Activated naive CD4-positive, alpha-beta T cell treated with anti-CD3 and anti-CD28 coated beads, Interleukin-2, amount 10 ng/mL, durations not matched to agents 7 days and 5 days (primary cell): ENCODE measurements around the gene NCKAP5.

Source experiments
- CTCF ChIA-PET: fragments of 350-600 bp; sonication (Branson Sonifier 250); formaldehyde crosslinking; loops from one replicate; lab custom pipeline; 2021; ENCODE audit warnings: antibody characterized with exemption; lab: Charles Lee
- DNase-seq: peaks from one replicate; pipeline ENCODE4 v3.0.0-alpha.2; 2020
- H3K27ac Mint-ChIP-seq: one replicate; pipeline ENCODE4 v1.8.0; 2021; ENCODE audit warnings: mild to moderate bottlenecking, moderate library complexity, mixed read lengths
- H3K27me3 Mint-ChIP-seq: one replicate; pipeline ENCODE4 v1.8.0; 2021; ENCODE audit warnings: mild to moderate bottlenecking, mixed read lengths
- H3K36me3 Mint-ChIP-seq: one replicate; pipeline ENCODE4 v1.8.0; 2021; ENCODE audit warnings: mixed read lengths
- H3K4me1 Mint-ChIP-seq: one replicate; pipeline ENCODE4 v1.8.0; 2021; ENCODE audit warnings: mixed read lengths
- H3K4me3 Mint-ChIP-seq: one replicate; pipeline ENCODE4 v1.8.0; 2021; ENCODE audit warnings: mild to moderate bottlenecking, moderate library complexity, mixed read lengths
- H3K9me3 Mint-ChIP-seq: one replicate; pipeline ENCODE4 v1.8.0; 2021; ENCODE audit warnings: mixed read lengths

Gene NCKAP5

GRCh38 chr2:132645722-132646539 lies 922.3 kb downstream of the NCKAP5 start:
- Mint-ChIP-seq H3K27me3 (no peaks in the 10 kb centered on the region), H3K36me3 (no peaks in the 10 kb centered on the region), H3K27ac (no peak overlapping the region), H3K4me1 (no peaks in the 10 kb centered on the region), H3K4me3 (no peak overlapping the region), H3K9me3 (no peaks in the 10 kb centered on the region)
- CTCF ChIA-PET, result interaction anchor here (0.6 kb wide), 1 partner anchor 352 kb away, joined by 3 read pairs; no protein-coding TSS in a partner anchor
- no peak for DNase-seq

DNA sequence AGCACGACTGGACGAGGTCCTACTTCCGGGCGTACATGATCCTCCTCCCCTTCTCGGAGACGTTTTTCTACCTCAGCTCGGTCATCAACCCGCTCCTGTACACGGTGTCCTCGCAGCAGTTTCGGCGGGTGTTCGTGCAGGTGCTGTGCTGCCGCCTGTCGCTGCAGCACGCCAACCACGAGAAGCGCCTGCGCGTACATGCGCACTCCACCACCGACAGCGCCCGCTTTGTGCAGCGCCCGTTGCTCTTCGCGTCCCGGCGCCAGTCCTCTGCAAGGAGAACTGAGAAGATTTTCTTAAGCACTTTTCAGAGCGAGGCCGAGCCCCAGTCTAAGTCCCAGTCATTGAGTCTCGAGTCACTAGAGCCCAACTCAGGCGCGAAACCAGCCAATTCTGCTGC lies 923.1 kb downstream of the NCKAP5 start:
- no peaks in the 10 kb centered on the region for H3K36me3 Mint-ChIP-seq
- no peak for DNase-seq
- H3K9me3 Mint-ChIP-seq, result no peaks in the 10 kb centered on the region
- CTCF ChIA-PET, result no interaction called here
- no peaks in the 10 kb centered on the region for H3K4me1 Mint-ChIP-seq
- no peaks in the 10 kb centered on the region for H3K27me3 Mint-ChIP-seq
- no peak overlapping the region for H3K27ac Mint-ChIP-seq
- no peak overlapping the region for H3K4me3 Mint-ChIP-seq

GRCh38 chr2:132642415-132642814 lies 925.8 kb downstream of the NCKAP5 start:
- CTCF ChIA-PET, result no interaction called here
- Mint-ChIP-seq H3K36me3 (no peaks in the 10 kb centered on the region), H3K4me3 (no peak overlapping the region), H3K9me3 (no peaks in the 10 kb centered on the region), H3K4me1 (no peaks in the 10 kb centered on the region), H3K27me3 (no peaks in the 10 kb centered on the region), H3K27ac (no peak overlapping the region)
- no peak for DNase-seq

- CTCF ChIA-PET, result no interaction called here
- no peaks in the 10 kb centered on the region for H3K36me3 Mint-ChIP-seq
These were observed 926.4 kb downstream of the NCKAP5 start for GRCh38 chr2:132641819-132642218.

DNA sequence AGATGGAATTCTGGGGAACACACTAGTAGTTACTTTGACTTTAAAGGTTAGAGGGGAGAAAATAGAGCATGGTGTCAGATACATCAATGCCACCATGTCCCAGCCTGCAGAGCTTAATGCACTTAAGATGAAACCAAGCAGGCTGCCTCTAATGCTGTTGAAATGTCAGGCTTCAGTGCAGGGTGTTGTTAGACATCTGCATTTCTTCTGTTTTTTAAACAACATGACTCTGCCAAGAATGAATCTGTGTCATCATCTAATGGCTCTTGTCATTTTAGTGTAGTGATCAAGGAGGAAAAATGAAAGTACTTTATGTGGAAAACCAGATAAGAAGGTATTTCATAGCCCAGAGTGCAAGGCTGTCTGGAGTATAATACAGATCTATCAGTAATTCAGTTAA lies 928.1 kb downstream of the NCKAP5 start:
- Mint-ChIP-seq H3K36me3 (no peaks in the 10 kb centered on the region), H3K4me1 (no peaks in the 10 kb centered on the region), H3K27ac (no peak overlapping the region), H3K9me3 (peaks cover 2% of the 10 kb centered on the region), H3K4me3 (no peak overlapping the region), H3K27me3 (no peaks in the 10 kb centered on the region)
- no peak for DNase-seq
- CTCF ChIA-PET, result no interaction called here

More at GRCh38 chr2:132641819-132642218, 926.4 kb downstream of the NCKAP5 start:
- DNase-seq, result no peak
- H3K9me3 Mint-ChIP-seq, result no peaks in the 10 kb centered on the region
- H3K27ac Mint-ChIP-seq, result no peak overlapping the region
- H3K4me3 Mint-ChIP-seq, result no peak overlapping the region
- no peaks in the 10 kb centered on the region for H3K4me1 Mint-ChIP-seq
- no peaks in the 10 kb centered on the region for H3K27me3 Mint-ChIP-seq

GRCh38 chr2:132638313-132639040 lies 929.8 kb downstream of the NCKAP5 start:
- no peak for DNase-seq
- Mint-ChIP-seq H3K27me3 (no peaks in the 10 kb centered on the region), H3K27ac (no peak overlapping the region), H3K4me1 (no peaks in the 10 kb centered on the region), H3K36me3 (no peaks in the 10 kb centered on the region), H3K9me3 (peaks cover 7% of the 10 kb centered on the region), H3K4me3 (no peak overlapping the region)
- CTCF ChIA-PET, result no interaction called here

GRCh38 chr2:132636346-132636745 lies 931.9 kb downstream of the NCKAP5 start:
- H3K36me3 Mint-ChIP-seq, result no peaks in the 10 kb centered on the region
- CTCF ChIA-PET, result no interaction called here
- no peak overlapping the region for H3K27ac Mint-ChIP-seq
- no peak for DNase-seq
- no peaks in the 10 kb centered on the region for H3K4me1 Mint-ChIP-seq
- H3K27me3 Mint-ChIP-seq, result no peaks in the 10 kb centered on the region
- H3K4me3 Mint-ChIP-seq, result no peak overlapping the region
- peaks cover 7% of the 10 kb centered on the region for H3K9me3 Mint-ChIP-seq

DNA sequence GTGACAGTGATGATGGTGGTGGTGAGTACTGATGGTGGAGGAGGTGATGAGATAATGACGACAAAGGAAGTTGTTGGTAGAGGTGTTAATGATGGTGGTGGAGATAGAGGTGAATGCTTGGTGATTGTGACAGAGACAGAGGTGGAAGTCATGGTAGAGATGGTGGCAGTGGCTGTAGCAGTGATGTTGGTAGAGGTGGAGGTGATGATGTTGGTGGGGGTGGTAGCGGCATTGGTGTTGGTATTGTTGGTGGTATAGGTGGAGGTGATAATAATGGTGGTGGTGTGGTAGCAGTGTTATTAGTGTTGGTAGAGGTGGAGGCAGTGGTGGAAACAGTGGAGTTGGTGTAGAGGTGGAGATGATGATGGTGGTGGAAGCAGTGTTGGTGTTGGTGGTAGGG lies 934.6 kb downstream of the NCKAP5 start:
- CTCF ChIA-PET, result no interaction called here
- Mint-ChIP-seq H3K27ac (no peak overlapping the region), H3K4me1 (no peaks in the 10 kb centered on the region), H3K4me3 (no peak overlapping the region), H3K36me3 (no peaks in the 10 kb centered on the region), H3K27me3 (no peaks in the 10 kb centered on the region), H3K9me3 (peaks cover 9% of the 10 kb centered on the region)
- DNase-seq, result no peak

- H3K4me1 Mint-ChIP-seq, result no peaks in the 10 kb centered on the region
- H3K36me3 Mint-ChIP-seq, result no peaks in the 10 kb centered on the region
- CTCF ChIA-PET, result no interaction called here
- no peaks in the 10 kb centered on the region for H3K27me3 Mint-ChIP-seq
- H3K4me3 Mint-ChIP-seq, result no peak overlapping the region
- H3K27ac Mint-ChIP-seq, result no peak overlapping the region
- DNase-seq, result no peak
- H3K9me3 Mint-ChIP-seq, result peaks cover 9% of the 10 kb centered on the region
These were observed 936.1 kb downstream of the NCKAP5 start for GRCh38 chr2:132632000-132632649.

- CTCF ChIA-PET, result no interaction called here
- Mint-ChIP-seq H3K27me3 (no peaks in the 10 kb centered on the region), H3K9me3 (peaks cover 2% of the 10 kb centered on the region)
These were observed 940.7 kb downstream of the NCKAP5 start for GRCh38 chr2:132627536-132627935.

GRCh38 chr2:132623096-132623839 lies 945.0 kb downstream of the NCKAP5 start:
- no peaks in the 10 kb centered on the region for H3K36me3 Mint-ChIP-seq
- H3K4me3 Mint-ChIP-seq, result no peak overlapping the region
- H3K27me3 Mint-ChIP-seq, result no peaks in the 10 kb centered on the region
- CTCF ChIA-PET, result no interaction called here
- H3K4me1 Mint-ChIP-seq, result no peaks in the 10 kb centered on the region
- H3K27ac Mint-ChIP-seq, result no peak overlapping the region
- no peak for DNase-seq
- no peaks in the 10 kb centered on the region for H3K9me3 Mint-ChIP-seq

More at GRCh38 chr2:132627536-132627935, 940.7 kb downstream of the NCKAP5 start:
- DNase-seq, result no peak
- Mint-ChIP-seq H3K36me3 (no peaks in the 10 kb centered on the region), H3K4me3 (no peak overlapping the region), H3K4me1 (no peaks in the 10 kb centered on the region), H3K27ac (no peak overlapping the region)
